Measurements from ENCODE around the gene CTBP1.

The CTBP1 gene

DNA sequence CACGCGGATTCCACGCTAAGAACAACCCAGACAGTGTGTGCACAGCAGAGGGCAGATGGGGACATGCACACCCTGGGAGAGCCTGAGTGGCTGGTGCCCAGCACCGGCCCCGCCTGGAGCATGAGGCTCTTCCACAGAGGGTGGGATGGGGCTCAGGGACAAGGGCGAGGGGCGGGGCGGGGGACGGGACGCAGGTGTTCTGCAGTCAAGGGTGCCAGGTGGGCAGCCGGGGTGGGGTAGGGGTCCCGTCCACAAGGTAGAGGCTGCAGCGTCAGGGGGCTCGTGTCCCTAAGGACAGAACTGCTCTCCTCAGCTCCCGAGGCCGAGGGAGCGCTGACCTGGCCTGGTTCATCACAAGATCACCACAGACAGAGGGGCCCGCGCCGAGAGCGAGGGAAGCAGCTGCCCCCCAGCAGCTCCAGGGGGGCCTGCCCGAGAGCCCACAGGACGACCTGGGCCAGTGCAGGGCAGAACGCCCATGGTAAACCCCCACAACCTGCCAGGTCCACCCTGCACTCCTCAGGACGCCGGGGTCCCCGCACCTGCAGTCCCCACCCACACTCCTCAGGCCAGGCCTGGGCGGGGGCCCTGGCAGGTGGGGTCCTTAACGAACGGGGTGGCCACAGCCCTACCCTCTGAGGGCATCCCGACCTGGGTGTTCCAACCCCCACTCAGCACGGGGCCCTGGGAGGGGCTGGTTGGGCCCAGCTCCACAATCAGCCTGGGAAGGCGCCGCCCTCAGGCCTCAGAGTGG is 26.7 kb downstream of the CTBP1 start:
- TF ChIP-seq, protein P1, sequence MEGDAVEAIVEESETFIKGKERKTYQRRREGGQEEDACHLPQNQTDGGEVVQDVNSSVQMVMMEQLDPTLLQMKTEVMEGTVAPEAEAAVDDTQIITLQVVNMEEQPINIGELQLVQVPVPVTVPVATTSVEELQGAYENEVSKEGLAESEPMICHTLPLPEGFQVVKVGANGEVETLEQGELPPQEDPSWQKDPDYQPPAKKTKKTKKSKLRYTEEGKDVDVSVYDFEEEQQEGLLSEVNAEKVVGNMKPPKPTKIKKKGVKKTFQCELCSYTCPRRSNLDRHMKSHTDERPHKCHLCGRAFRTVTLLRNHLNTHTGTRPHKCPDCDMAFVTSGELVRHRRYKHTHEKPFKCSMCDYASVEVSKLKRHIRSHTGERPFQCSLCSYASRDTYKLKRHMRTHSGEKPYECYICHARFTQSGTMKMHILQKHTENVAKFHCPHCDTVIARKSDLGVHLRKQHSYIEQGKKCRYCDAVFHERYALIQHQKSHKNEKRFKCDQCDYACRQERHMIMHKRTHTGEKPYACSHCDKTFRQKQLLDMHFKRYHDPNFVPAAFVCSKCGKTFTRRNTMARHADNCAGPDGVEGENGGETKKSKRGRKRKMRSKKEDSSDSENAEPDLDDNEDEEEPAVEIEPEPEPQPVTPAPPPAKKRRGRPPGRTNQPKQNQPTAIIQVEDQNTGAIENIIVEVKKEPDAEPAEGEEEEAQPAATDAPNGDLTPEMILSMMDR (conservative IDR thresholded peaks at IDR 0.05; ENCODE audit: low read depth, low read length): no peak
- DNase-seq (ENCODE audit: low read depth): no peak
- no peak overlapping the region for H3K4me3 ChIP-seq (ENCODE audit: low read depth, low read length)

DNA sequence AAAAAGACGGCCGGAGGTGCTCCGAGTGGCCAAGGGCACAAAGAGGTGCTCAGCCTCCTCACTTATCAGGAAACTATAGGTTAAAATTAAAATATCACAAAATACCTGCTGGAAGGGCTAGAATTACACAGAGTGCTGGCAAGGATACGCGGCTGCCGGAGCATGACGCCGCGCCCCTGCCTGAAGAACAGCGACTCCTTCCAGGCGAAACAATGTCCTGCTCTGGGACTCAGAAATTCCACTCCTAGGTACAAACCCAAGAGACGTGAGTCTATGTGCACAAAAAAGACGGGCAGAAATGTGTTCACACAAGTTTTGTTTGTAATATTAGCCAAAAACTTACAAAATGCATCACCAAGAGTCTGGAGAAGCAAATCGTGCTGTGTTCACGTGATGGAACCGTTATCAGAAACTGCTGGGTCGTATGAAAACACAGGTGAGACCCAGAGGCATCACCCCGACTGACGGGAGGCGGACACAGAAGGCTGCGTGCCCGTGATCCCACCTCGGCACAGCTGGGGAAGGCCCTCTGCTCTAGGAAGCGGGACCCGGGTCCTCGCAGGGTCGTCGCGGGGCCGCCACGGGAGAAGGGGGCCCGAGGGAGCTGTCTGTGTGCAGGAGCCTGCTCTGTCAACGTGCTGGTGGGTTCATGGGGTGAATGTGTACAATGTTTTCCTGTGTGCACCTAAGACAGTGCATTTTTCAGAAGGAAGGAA is 27.6 kb downstream of the CTBP1 start:
- TF ChIP-seq, protein P1 (conservative IDR thresholded peaks at IDR 0.05; ENCODE audit: low read depth, low read length): no peak
- no peak for DNase-seq (ENCODE audit: low read depth)

DNA sequence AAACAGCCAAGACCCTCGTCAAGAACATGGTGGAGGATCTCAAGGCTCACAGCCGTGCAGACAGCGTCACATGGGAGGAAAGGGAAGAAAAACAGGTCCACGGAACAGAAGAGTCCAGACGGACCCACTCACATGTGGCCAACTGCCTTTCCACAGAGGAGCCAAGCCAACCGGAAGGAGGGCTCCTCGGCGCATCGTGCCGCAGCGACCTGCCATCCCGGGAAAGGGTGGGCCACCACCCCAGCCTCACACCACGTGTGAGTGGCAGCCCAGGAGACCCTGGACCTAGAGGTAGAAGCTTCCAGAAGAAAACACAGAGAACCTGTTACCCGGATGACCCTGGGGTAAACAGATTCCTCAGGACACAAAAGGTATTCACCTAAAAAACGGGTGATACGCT is 28.4 kb downstream of the CTBP1 start:
- no peak overlapping the region for H3K4me3 ChIP-seq (ENCODE audit: low read depth, low read length)
- DNase-seq (ENCODE audit: low read depth): no peak
- TF ChIP-seq, protein P1 (conservative IDR thresholded peaks at IDR 0.05; ENCODE audit: low read depth, low read length): no peak

More for the DNA sequence above, 27.6 kb downstream of the CTBP1 start:
- no peak overlapping the region for H3K4me3 ChIP-seq (ENCODE audit: low read depth, low read length)

DNA sequence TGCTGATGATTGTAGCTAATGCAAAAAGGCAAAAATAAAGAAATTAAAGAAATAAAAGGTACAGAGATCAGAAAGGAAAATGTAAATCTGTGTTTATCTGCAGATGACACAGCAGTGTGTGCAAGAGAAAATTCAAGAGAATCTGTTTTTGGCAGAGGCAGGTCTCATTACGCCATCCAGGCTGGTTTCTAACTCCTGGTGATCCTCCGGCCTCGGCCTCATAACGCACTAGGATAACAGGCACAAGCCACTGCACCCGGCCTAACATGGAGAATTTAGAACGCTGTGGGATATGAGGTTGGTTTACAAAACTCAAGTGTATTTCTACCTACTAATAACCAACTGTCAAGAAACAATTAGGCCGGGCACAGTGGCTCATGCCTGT is 29.4 kb downstream of the CTBP1 start:
- DNase-seq (ENCODE audit: low read depth): no peak
- H3K4me3 ChIP-seq (ENCODE audit: low read depth, low read length): no peak overlapping the region
- TF ChIP-seq, protein P1 (conservative IDR thresholded peaks at IDR 0.05; ENCODE audit: low read depth, low read length): no peak

DNA sequence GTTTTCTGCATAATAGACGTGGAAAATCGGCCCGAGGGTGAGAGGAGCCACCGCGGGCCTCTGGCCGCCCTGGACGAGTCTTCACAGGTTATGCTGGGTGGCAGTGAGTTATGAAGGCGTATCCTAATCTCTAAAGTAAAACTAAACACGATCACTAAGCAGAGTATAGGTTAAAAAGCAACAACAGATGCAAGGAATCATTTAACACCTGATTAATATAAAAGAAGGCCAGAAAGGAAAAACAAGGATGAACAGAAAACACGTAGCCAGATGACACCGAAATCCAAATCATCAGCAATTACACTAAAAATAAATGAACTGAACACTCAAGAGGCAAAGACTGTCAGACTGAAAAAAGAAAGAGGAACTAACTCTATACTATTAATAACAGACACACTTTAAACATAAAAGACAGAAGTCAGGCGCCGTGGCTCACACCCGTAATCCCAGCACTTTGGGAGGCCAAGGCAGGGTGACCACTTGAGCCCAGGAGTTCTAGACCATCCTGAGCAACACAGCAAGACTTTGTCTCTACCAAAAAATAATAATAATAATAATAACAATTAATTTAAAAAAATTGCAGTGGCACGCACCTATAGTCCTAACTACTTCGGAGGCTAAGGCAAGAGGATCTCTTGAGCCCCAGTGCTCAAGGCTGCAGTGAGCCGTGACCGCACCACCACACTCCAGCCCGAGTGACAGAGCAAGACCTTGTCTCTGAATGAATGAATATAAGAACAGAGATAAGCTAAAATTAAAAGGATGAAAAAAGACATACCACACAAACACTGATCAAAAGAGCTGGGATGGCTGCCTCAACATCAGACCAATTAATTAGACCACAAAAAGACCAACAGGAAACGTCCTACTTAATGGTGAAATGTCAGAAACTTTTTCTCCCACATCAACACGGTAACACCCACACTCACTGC is 30.0 kb downstream of the CTBP1 start:
- H3K4me3 ChIP-seq (ENCODE audit: low read depth, low read length): no peak overlapping the region
- DNase-seq (ENCODE audit: low read depth): no peak
- TF ChIP-seq, protein P1 (conservative IDR thresholded peaks at IDR 0.05; ENCODE audit: low read depth, low read length): no peak

DNA sequence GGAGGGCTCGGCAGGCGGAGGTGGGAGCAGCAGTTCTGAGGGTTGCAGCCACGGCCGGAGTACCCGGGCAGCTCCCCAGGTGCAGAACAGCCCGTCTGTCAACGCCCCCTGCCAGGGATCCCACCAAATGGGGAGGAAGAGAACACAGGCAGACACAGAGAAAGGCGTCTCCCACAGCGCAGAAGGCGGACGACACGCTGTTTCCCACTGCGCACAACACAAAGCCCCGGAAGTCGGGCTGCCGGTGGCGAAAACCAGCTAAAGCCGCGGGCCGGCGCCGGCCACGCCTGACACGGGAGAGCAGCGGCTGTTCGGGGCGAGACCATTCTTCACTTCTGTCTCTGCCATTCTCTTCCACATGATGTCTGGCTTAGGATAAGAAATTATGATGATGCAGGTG is 31.6 kb downstream of the CTBP1 start:
- no peak overlapping the region for H3K4me3 ChIP-seq (ENCODE audit: low read depth, low read length)
- TF ChIP-seq, protein P1 (conservative IDR thresholded peaks at IDR 0.05; ENCODE audit: low read depth, low read length): no peak
- no peak for DNase-seq (ENCODE audit: low read depth)
